Osteoblast (primary cell): ENCODE results near the gene STK17A. TPM values are rescaled to one million over a fixed set of nuclear protein-coding genes. Genes with fewer than 3 reads are reported as not detected.
A peak's percentile ranks its signal among the peaks of the same experiment; 100 is the strongest.
"Not testable (repeated sequence)": the region's sequence is repeated elsewhere in the genome, so short reads cannot be mapped to it uniquely, and the experiment has no call there.

Source experiments
- DNase-seq: peaks from one replicate; pipeline ENCODE4 v3.0.0; 2011; ENCODE audit warnings: low spot score, mixed read lengths; ENCODE audit not compliant: insufficient read length; ENCODE audit errors: missing footprints
- H2AFZ ChIP-seq: 2 replicates; pipeline ENCODE4 v1.6.0; 2011; ENCODE audit warnings: mild to moderate bottlenecking, low read length
- H3K27ac ChIP-seq: 2 replicates; pipeline ENCODE4 v1.5.1; 2011; ENCODE audit warnings: mild to moderate bottlenecking, low read depth, low read length, moderate library complexity
- H3K27me3 ChIP-seq: 2 replicates; pipeline ENCODE4 v1.6.0; 2012; ENCODE audit warnings: mild to moderate bottlenecking, control low read depth, inconsistent platforms, low read length, moderate library complexity; ENCODE audit not compliant: insufficient read depth
- H3K36me3 ChIP-seq: 2 replicates; pipeline ENCODE4 v1.5.1; 2011; ENCODE audit warnings: mild to moderate bottlenecking, low read length, control low read depth, moderate library complexity; ENCODE audit not compliant: insufficient read depth
- H3K4me1 ChIP-seq: 2 replicates; pipeline ENCODE4 v1.5.1; 2011; ENCODE audit warnings: mild to moderate bottlenecking, low read length, control low read depth, moderate library complexity; ENCODE audit not compliant: insufficient read depth
- H3K4me2 ChIP-seq: 2 replicates; pipeline ENCODE4 v1.6.0; 2011; ENCODE audit warnings: mild to moderate bottlenecking, low read length; ENCODE audit not compliant: insufficient read depth
- H3K4me3 ChIP-seq: fragments of 200-600 bp; sonication (generic); 3 replicates; pipeline ENCODE4 v1.5.1; 2012; ENCODE audit warnings: mild to moderate bottlenecking, low read length, inconsistent platforms; ENCODE audit not compliant: insufficient read depth
- H3K79me2 ChIP-seq: 2 replicates; pipeline ENCODE4 v1.6.0; 2012; ENCODE audit warnings: mild to moderate bottlenecking, low read length, control low read depth, inconsistent platforms; ENCODE audit not compliant: insufficient read depth
- H3K9me3 ChIP-seq: 2 replicates; pipeline ENCODE4 v1.5.1; 2011; ENCODE audit warnings: low read depth, low read length, control low read depth
- H4K20me1 ChIP-seq: 2 replicates; pipeline ENCODE4 v1.6.0; 2012; ENCODE audit warnings: mild to moderate bottlenecking, low read length, control low read depth; ENCODE audit not compliant: insufficient read depth
- CTCF ChIP-seq: IDR thresholded peaks from 2 replicates; pipeline ENCODE4 v1.5.1; 2011; ENCODE audit warnings: mild to moderate bottlenecking, low read depth, low read length, moderate library complexity; ENCODE audit errors: extremely low read depth
- total RNA-seq: library from RNA; depleted of rRNA; stranded (reverse); fragments of >200 nt; gene quantifications from 2 replicates; pipeline ENCODE4 v1.2.3, GENCODE V29; 2012

Gene STK17A
- total RNA-seq, 1 donor: 109 TPM

- Histone ChIP-seq H3K27me3 (no peaks in the 10 kb centered on the region), H3K9me3 (no peaks in the 10 kb centered on the region), H4K20me1 (no peaks in the 10 kb centered on the region), H3K79me2 (no peaks in the 10 kb centered on the region), H2AFZ (no peak overlapping the region), H3K27ac (no peak overlapping the region), H3K4me3 (no peak overlapping the region), H3K4me1 (peaks cover 17% of the 10 kb centered on the region), H3K36me3 (no peaks in the 10 kb centered on the region), H3K4me2 (no peak overlapping the region)
- no peak for TF ChIP-seq CTCF
- no peak for DNase-seq
Observed at GRCh38 chr7:43577485-43577951, 5.4 kb upstream of the STK17A start.

DNA sequence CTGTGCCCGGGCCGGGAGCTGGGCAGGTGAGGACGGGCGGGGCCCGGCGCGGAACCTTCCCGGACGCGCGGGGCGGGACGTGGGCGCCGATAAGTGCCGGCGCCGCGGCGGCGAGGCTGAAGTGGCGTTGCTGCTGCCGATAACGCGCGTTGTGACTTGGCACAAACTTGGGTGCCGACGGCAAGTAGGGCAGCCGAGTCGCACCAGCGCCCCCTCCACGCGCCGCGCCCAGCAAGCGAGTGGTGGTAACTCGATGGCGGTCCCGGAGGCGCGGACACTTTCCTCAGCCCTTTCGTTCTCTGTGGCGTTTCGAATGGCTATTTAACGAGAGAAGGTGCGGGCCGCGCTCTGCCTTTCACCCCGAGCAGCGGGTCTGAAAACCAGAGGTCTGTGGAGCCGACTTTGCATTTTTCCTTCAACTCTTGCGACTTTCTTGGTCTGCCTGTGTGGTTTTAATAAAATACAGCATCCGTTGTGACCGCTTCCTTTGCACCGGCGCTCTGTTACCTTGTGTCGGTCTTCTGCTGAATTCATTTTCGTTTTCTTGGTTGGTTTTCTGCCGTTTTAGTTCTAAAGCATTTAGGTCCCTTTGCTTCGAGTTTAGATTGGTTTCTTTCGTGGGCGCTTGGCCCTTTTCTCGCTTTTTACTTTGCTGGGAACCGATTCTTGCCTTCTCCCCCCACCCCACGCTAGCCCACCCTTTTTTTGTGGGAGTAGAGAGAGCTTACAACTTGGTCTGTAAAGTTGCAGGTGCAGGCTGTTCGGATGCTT lies 701 bp downstream of the STK17A start:
- H3K4me3 ChIP-seq: peak overlapping the region; percentile 95
- H3K4me2 ChIP-seq: peak overlapping the region; percentile 85
- peak overlapping the region; percentile 97 for H3K27ac ChIP-seq
- no peaks in the 10 kb centered on the region for H3K9me3 ChIP-seq
- peak; percentile 8 for TF ChIP-seq CTCF
- H3K27me3 ChIP-seq: no peaks in the 10 kb centered on the region
- H2AFZ ChIP-seq: no peak overlapping the region
- H3K4me1 ChIP-seq: peaks cover 35% of the 10 kb centered on the region
- DNase-seq: peak; percentile 62
- H4K20me1 ChIP-seq: peaks cover 43% of the 10 kb centered on the region
- H3K79me2 ChIP-seq: peaks cover 57% of the 10 kb centered on the region
- no peaks in the 10 kb centered on the region for H3K36me3 ChIP-seq

GRCh38 chr7:43584195-43584586 lies 1.3 kb downstream of the STK17A start:
- H3K27ac ChIP-seq: peak overlapping the region; percentile 97
- no peaks in the 10 kb centered on the region for H3K9me3 ChIP-seq
- H2AFZ ChIP-seq: no peak overlapping the region
- peaks cover 49% of the 10 kb centered on the region for H4K20me1 ChIP-seq
- peak overlapping the region; percentile 85 for H3K4me2 ChIP-seq
- no peak for TF ChIP-seq CTCF
- no peaks in the 10 kb centered on the region for H3K27me3 ChIP-seq
- peaks cover 41% of the 10 kb centered on the region for H3K4me1 ChIP-seq
- H3K79me2 ChIP-seq: peaks cover 63% of the 10 kb centered on the region
- no peaks in the 10 kb centered on the region for H3K36me3 ChIP-seq
- H3K4me3 ChIP-seq: peak overlapping the region; percentile 95
- no peak for DNase-seq

- H3K36me3 ChIP-seq, H2AFZ ChIP-seq, H3K9me3 ChIP-seq, H3K27me3 ChIP-seq: not testable (repeated sequence)
- Histone ChIP-seq H3K27ac (peak overlapping the region; percentile 97), H4K20me1 (peaks cover 54% of the 10 kb centered on the region), H3K79me2 (peaks cover 68% of the 10 kb centered on the region), H3K4me2 (peak overlapping the region; percentile 85), H3K4me3 (peak overlapping the region; percentile 95), H3K4me1 (peaks cover 43% of the 10 kb centered on the region)
- DNase-seq: peak; percentile 21
Observed at GRCh38 chr7:43584733-43585132, 1.8 kb downstream of the STK17A start.
